ENCODE measurements around the gene IFNGR2.

GRCh38 chr21:33396436-33396835 lies 6.8 kb upstream of the IFNGR2 start:
- TF ChIP-seq POLR2A (IDR thresholded peaks at IDR 0.05; ENCODE audit: low read depth, low read length) (no peak), POLR2AphosphoS5 (IDR thresholded peaks at IDR 0.05; ENCODE audit: insufficient read depth, low read depth, low read length) (no peak), MAX (IDR thresholded peaks at IDR 0.05; ENCODE audit: insufficient read depth, insufficient read length) (no peak), JUN (IDR thresholded peaks at IDR 0.05; ENCODE audit: borderline replicate concordance, insufficient read depth, insufficient read length, low read depth) (no peak)
- TF ChIP-seq, protein P1, sequence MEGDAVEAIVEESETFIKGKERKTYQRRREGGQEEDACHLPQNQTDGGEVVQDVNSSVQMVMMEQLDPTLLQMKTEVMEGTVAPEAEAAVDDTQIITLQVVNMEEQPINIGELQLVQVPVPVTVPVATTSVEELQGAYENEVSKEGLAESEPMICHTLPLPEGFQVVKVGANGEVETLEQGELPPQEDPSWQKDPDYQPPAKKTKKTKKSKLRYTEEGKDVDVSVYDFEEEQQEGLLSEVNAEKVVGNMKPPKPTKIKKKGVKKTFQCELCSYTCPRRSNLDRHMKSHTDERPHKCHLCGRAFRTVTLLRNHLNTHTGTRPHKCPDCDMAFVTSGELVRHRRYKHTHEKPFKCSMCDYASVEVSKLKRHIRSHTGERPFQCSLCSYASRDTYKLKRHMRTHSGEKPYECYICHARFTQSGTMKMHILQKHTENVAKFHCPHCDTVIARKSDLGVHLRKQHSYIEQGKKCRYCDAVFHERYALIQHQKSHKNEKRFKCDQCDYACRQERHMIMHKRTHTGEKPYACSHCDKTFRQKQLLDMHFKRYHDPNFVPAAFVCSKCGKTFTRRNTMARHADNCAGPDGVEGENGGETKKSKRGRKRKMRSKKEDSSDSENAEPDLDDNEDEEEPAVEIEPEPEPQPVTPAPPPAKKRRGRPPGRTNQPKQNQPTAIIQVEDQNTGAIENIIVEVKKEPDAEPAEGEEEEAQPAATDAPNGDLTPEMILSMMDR (IDR thresholded peaks at IDR 0.05; ENCODE audit: extremely low read depth in 1 of 2, insufficient read depth in 1 of 2, low read depth in 1 of 2, low read length in 2 of 2): no peak

Data from endothelial cell of umbilical vein (primary cell).